ENCODE measurements around the gene ELK4.

ELK4 gene

GRCh38 chr1:205631768-205632668, at the start of gene ELK4:
Gene ELK4 (minus strand): TSS chr1:205632011. CDS start chr1:205623882, 8,129 bp downstream.
- Histone ChIP-seq H3K9me2 (replicated peaks; ENCODE audit: low read depth, low read length) (no peaks in the 10 kb centered on the region), H3F3A (ENCODE audit: low read depth) (peaks cover 3% of the 10 kb centered on the region; the same call in 1 of the 2 replicates), H3K9me3 (ENCODE audit: insufficient read depth, low read depth, low read length) (no peaks in the 10 kb centered on the region), H3K4me2 (ENCODE audit: low read depth, low read length, poor library complexity, severe bottlenecking) (peak within 1 kb of the TSS; percentile 95), H3K36me3 (ENCODE audit: insufficient read depth, low read length) (no peaks in the 10 kb centered on the region), H3K4me1 (ENCODE audit: insufficient read depth, low read length, poor library complexity, severe bottlenecking) (peaks cover 36% of the 10 kb centered on the region), H3K4me3 (ENCODE audit: low read length, poor library complexity, severe bottlenecking) (peak within 1 kb of the TSS; percentile 89), H4K20me1 (ENCODE audit: insufficient read depth, low read length, poor library complexity, severe bottlenecking) (peaks cover 37% of the 10 kb centered on the region), H3K27me3 (ENCODE audit: insufficient read depth, low read length, poor library complexity, severe bottlenecking) (no peaks in the 10 kb centered on the region), H3K9ac (ENCODE audit: low read depth, low read length, poor library complexity, severe bottlenecking) (peak within 1 kb of the TSS; percentile 85), H2AFZ (ENCODE audit: low read length) (peak within 1 kb of the TSS; percentile 81), H3K79me2 (ENCODE audit: insufficient read depth, low read length) (peaks cover 46% of the 10 kb centered on the region)
- TF ChIP-seq EZH2phosphoT487 (IDR thresholded peaks at IDR 0.05; ENCODE audit: borderline replicate concordance) (no peak), CTCF (conservative IDR thresholded peaks at IDR 0.05; ENCODE audit: low read length) (peak; percentile 62)

GRCh38 chr1:205681364-205681763, 49.6 kb upstream of the ELK4 start:
- no peak overlapping the region for H3K9ac ChIP-seq (ENCODE audit: low read depth, low read length, poor library complexity, severe bottlenecking)
- 0 out of 2 replicates have a peak, but pooled peaks have one; percentile 9 for TF ChIP-seq CTCF (conservative IDR thresholded peaks at IDR 0.05; ENCODE audit: low read length)
- no peak for TF ChIP-seq EZH2phosphoT487 (IDR thresholded peaks at IDR 0.05; ENCODE audit: borderline replicate concordance)

GRCh38 chr1:205680073-205680851, 48.5 kb upstream of the ELK4 start, which contains the start of gene SLC45A3:
Gene SLC45A3 (minus strand): TSS chr1:205680509. CDS start chr1:205664656, 15,853 bp downstream.
- TF ChIP-seq EZH2phosphoT487 (IDR thresholded peaks at IDR 0.05; ENCODE audit: borderline replicate concordance) (no peak), CTCF (conservative IDR thresholded peaks at IDR 0.05; ENCODE audit: low read length) (no peak)
- no peaks in the 10 kb centered on the region for H3K9me2 ChIP-seq (replicated peaks; ENCODE audit: low read depth, low read length)
- H2AFZ ChIP-seq (ENCODE audit: low read length): peak within 1 kb of the TSS; percentile 40
- peak within 1 kb of the TSS; percentile 75 for H3K9ac ChIP-seq (ENCODE audit: low read depth, low read length, poor library complexity, severe bottlenecking)
- H3K36me3 ChIP-seq (ENCODE audit: insufficient read depth, low read length): no peaks in the 10 kb centered on the region
- H4K20me1 ChIP-seq (ENCODE audit: insufficient read depth, low read length, poor library complexity, severe bottlenecking): peaks cover 4% of the 10 kb centered on the region
- peaks cover 51% of the 10 kb centered on the region for H3K4me1 ChIP-seq (ENCODE audit: insufficient read depth, low read length, poor library complexity, severe bottlenecking)
- H3F3A ChIP-seq (ENCODE audit: low read depth): 0 out of 2 replicates have a peak, but pooled peaks cover 2% of the 10 kb centered on the region
- H3K4me2 ChIP-seq (ENCODE audit: low read depth, low read length, poor library complexity, severe bottlenecking): peak within 1 kb of the TSS; percentile 98
- no peaks in the 10 kb centered on the region for H3K9me3 ChIP-seq (ENCODE audit: insufficient read depth, low read depth, low read length)
- H3K27me3 ChIP-seq (ENCODE audit: insufficient read depth, low read length, poor library complexity, severe bottlenecking): no peaks in the 10 kb centered on the region
- peaks cover 42% of the 10 kb centered on the region for H3K79me2 ChIP-seq (ENCODE audit: insufficient read depth, low read length)
- H3K4me3 ChIP-seq (ENCODE audit: low read length, poor library complexity, severe bottlenecking): peak within 1 kb of the TSS; percentile 76

More at GRCh38 chr1:205681364-205681763, 49.6 kb upstream of the ELK4 start:
- Histone ChIP-seq H3F3A (ENCODE audit: low read depth) (0 out of 2 replicates have a peak, but pooled peaks cover 2% of the 10 kb centered on the region), H3K36me3 (ENCODE audit: insufficient read depth, low read length) (no peaks in the 10 kb centered on the region), H3K27me3 (ENCODE audit: insufficient read depth, low read length, poor library complexity, severe bottlenecking) (no peaks in the 10 kb centered on the region), H4K20me1 (ENCODE audit: insufficient read depth, low read length, poor library complexity, severe bottlenecking) (peaks cover 4% of the 10 kb centered on the region), H3K9me3 (ENCODE audit: insufficient read depth, low read depth, low read length) (no peaks in the 10 kb centered on the region), H3K79me2 (ENCODE audit: insufficient read depth, low read length) (peaks cover 31% of the 10 kb centered on the region), H3K4me2 (ENCODE audit: low read depth, low read length, poor library complexity, severe bottlenecking) (peak overlapping the region; percentile 98), H3K4me3 (ENCODE audit: low read length, poor library complexity, severe bottlenecking) (no peak overlapping the region), H3K9me2 (replicated peaks; ENCODE audit: low read depth, low read length) (no peaks in the 10 kb centered on the region), H2AFZ (ENCODE audit: low read length) (no peak overlapping the region), H3K4me1 (ENCODE audit: insufficient read depth, low read length, poor library complexity, severe bottlenecking) (peaks cover 40% of the 10 kb centered on the region)
